HG03175 (cell line): Measurements from ENCODE around the gene NWD2.

Experiments
- ATAC-seq: cut with Tn5 transposase; IDR thresholded peaks from one replicate; pipeline ENCODE4 v1.9.1; 2021; ENCODE audit warnings: mild to moderate bottlenecking, moderate library complexity; ENCODE audit not compliant: unreplicated experiment

Gene NWD2

GRCh38 chr4:37436546-37436945, 192.0 kb downstream of the NWD2 start:
- ATAC-seq: no peak

- no peak for ATAC-seq
Measured at GRCh38 chr4:37437163-37437562, 192.6 kb downstream of the NWD2 start.

- no peak for ATAC-seq
Measured at GRCh38 chr4:37438564-37439279, 194.2 kb downstream of the NWD2 start.

DNA sequence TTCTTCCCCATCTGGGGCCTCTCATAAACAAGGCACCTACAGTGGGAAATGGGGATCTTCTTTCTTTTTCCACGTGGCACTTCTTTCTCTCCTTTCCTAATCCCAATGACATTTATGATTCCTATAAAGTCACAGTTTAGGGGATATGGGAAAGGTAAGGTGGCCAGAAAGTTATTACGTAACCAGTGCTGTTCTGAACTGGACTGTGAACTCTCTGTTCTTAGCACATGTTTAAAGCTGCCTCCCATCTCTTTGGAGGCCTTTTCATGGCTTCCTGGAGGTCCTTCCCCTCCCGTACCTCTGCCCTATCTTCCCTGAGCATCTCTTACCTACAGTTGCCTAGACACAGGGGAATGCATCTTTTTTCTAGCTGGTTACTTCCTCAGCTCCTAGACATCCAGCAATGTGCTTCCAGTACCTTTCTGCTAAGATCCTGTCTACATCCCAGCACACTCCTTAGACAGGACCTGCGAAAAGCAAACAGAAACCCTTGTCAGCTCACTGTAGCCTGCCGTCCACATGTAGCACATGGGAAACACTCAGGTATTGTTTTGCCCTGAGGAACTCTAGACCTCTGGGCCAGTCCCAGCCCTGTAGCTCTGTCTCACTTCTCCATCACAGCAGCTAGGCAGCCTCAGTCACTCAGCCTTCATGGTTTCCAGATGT, 195.4 kb downstream of the NWD2 start:
- ATAC-seq: no peak

- no peak for ATAC-seq
Measured at GRCh38 chr4:37440501-37440900, 196.0 kb downstream of the NWD2 start.

GRCh38 chr4:37441231-37442061, 196.9 kb downstream of the NWD2 start:
- ATAC-seq: no peak

GRCh38 chr4:37442062-37442323, 197.4 kb downstream of the NWD2 start:
- no peak for ATAC-seq

DNA sequence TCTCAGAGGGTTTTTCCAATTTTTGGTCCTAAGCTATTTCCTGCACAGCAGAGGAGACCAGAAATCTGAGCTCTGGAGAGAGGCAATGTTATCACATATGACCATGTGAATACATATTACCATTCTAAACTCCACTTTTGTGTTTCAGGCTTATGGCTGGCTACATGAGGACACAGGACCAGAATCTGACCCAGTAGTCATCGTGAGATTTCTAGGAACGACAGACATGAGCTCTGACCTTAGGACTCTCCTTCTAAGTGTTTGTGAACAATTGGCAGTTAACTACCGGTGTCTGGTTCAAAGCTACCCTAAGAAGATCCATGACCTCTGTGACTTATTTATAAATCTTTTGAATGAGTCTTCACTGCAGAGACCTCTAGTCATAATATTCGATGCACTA, 198.6 kb downstream of the NWD2 start:
- ATAC-seq: no peak

GRCh38 chr4:37445023-37445422, 200.5 kb downstream of the NWD2 start:
- no peak for ATAC-seq

DNA sequence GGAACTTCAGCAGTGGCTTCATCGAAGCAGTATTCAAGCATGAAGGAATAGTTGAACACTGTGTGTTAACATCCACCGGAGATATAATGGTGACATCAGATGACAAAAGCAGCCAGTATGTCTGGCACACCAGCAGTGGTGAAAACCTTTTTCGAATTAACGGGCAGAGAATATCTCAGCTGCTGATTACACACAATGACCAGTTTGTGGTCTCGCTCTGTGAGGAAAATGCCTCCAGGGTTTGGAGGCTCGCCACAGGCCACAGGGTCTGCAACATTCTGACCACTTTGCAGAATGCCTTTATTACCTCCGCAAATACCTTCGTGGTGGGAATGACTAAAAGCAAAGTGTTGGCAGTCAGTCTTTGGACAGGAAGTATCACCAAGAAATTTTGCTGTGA, 201.5 kb downstream of the NWD2 start:
- no peak for ATAC-seq

DNA sequence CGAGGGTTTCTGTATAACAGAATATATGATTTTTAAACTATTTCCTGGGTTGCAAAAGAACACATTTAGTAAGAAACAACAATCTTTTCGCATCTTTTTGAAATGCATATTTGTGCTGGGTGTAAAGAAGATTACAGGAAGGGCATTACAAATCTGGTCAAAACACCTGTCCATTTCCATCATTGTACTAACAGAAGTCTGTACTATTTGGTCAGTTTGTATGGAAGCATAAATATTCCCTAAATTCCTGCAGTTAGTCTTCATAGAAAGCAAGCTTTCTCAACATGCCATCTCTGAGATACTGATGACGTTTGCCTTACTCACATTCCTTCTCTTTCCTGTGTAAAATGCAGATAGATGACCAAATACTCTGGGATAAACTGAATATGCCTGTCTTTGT, 203.3 kb downstream of the NWD2 start:
- ATAC-seq: no peak

- ATAC-seq: no peak
Measured at GRCh38 chr4:37450309-37450708, 205.8 kb downstream of the NWD2 start.

GRCh38 chr4:37450911-37451310, 206.4 kb downstream of the NWD2 start:
- no peak for ATAC-seq

- ATAC-seq: no peak
Measured at GRCh38 chr4:37451656-37452055, 207.1 kb downstream of the NWD2 start.

- ATAC-seq: peak; percentile 68
Measured at GRCh38 chr4:37452952-37453280, 208.4 kb downstream of the NWD2 start.

DNA sequence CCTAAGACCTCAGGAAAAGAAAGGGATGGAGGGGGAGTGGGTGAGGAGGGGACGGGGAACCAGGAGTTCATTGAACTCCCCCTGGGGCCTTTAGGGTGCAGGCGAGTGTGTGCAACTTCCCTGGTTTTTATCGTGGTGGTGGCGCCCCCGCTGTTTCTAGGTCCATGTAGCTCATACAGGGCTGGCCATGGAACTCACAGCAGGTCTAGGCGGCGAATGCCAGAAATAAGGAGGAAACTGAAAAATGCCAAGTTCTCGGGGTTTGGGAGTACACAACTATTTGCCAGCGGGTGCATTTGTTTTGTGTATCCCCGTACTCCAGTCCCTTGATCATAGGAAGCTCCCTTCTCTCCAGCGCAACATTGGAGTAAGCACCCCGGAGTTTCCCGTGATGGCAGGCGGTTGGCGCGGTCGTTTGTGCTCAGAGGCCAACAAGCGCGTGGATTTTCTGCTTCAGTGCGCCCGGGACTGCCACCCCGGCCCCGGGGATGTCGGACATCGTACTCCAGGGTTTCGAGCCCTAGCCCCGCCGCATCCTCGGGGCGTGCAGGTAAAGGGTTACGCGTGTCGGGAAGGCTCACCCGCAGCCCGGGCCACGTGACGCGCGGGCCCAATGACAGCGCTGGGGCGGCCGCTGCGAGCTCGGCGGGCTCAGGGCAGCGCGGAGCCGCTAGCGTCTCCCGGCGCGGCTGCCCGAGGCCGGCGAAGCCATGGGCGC, 208.9 kb downstream of the NWD2 start:
- peak; percentile 79 for ATAC-seq

DNA sequence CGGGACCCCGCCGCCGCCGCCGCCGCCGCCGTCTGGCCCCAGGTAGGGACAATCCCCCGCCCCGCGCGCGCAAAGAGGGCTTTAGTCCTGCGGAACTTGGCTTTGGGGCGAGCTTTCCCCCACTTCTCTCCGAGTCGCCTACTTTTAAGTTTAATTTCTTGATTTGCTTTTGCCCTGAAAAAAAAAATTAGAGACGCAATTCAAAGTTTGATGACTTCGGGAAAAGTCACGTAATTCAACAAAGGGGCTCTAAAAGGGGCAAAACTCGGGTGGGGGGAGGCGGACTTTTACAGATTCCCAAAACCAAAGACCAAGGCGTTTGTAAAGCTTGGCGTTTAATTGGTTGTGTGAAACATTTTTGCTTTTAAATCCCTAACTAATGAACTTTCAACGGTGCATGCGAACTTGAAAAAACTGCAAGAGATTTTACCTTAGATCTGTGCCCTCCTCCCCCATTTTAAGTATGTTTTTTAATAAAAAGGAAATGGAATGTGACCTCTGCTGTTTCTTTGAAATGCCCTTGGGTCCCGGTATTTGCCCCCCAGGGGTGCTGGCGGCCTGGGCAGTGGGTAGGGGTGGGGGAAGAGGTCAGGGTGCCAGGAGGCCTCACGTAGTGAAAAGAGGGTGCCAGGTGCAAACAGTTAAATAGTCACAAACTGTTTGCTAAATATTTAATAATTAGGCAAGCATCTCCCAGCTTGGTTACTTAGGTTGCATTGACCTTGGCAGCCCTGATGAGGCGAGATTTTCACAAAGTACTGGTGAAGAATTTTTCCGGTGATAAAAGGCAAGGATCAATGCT, 209.7 kb downstream of the NWD2 start:
- ATAC-seq: no peak

- ATAC-seq: no peak
Measured at GRCh38 chr4:37455301-37456131, 211.0 kb downstream of the NWD2 start.

- ATAC-seq: no peak
Measured at GRCh38 chr4:37461801-37462200, 217.3 kb downstream of the NWD2 start.
